Keratinocyte (primary cell): ENCODE data around the gene SOD2. TPM values are rescaled to one million over a fixed set of nuclear protein-coding genes. Genes with fewer than 3 reads are reported as not detected.

Experiments
- DNase-seq: peaks from one replicate; pipeline ENCODE4 v3.0.0-alpha.2; 2011; ENCODE audit warnings: low read depth, missing footprints, low spot score
- FAIRE-seq: peaks from 2 replicates; lab custom pipeline; 2011; peaks lifted over from hg19 to GRCh38; lab: Jason Lieb, UNC
- H2AFZ ChIP-seq: 2 replicates; pipeline ENCODE4 v1.6.0; 2012; ENCODE audit warnings: low read length, control low read depth, inconsistent platforms; ENCODE audit not compliant: control insufficient read depth
- H3K27ac ChIP-seq: 2 replicates; pipeline ENCODE4 v1.5.1; 2011; ENCODE audit warnings: low read length; ENCODE audit not compliant: control insufficient read depth, insufficient read depth
- H3K27me3 ChIP-seq: 3 replicates; pipeline ENCODE4 v1.6.0; 2011; ENCODE audit warnings: low read length; ENCODE audit not compliant: control insufficient read depth, insufficient read depth; ENCODE audit errors: extremely low read depth
- H3K36me3 ChIP-seq, 2 experiments: 2 replicates in 1 of 2; 3 replicates in 1 of 2; pipeline ENCODE4 v1.5.1; 2011; ENCODE audit warnings: low read length in 2 of 2, mild to moderate bottlenecking in 1 of 2; ENCODE audit not compliant: control insufficient read depth in 2 of 2, insufficient read depth in 2 of 2; ENCODE audit errors: extremely low read depth in 1 of 2
- H3K4me1 ChIP-seq: 3 replicates; pipeline ENCODE4 v1.5.1; 2011; ENCODE audit warnings: low read length; ENCODE audit not compliant: control insufficient read depth, insufficient read depth; ENCODE audit errors: extremely low read depth
- H3K4me2 ChIP-seq: 3 replicates; pipeline ENCODE4 v1.6.0; 2011; ENCODE audit warnings: low read depth, low read length; ENCODE audit not compliant: control insufficient read depth, insufficient read depth; ENCODE audit errors: extremely low read depth
- H3K4me3 ChIP-seq, 3 experiments: fragments of 200-600 bp in 1 of 3; sonication (generic) in 1 of 3; 2 replicates in 2 of 3; 3 replicates in 1 of 3; pipeline ENCODE4 v1.5.1; 2011 to 2016; ENCODE audit warnings: low read length in 3 of 3, mild to moderate bottlenecking in 3 of 3, control low read depth in 2 of 3, inconsistent platforms in 1 of 3, low read depth in 1 of 3, mixed read lengths in 1 of 3, mixed run types in 1 of 3, moderate library complexity in 1 of 3; ENCODE audit not compliant: control insufficient read depth in 2 of 3, insufficient read depth in 2 of 3; ENCODE audit errors: extremely low read depth in 1 of 3
- H3K79me2 ChIP-seq: 2 replicates; pipeline ENCODE4 v1.6.0; 2012; ENCODE audit warnings: low read length; ENCODE audit not compliant: control insufficient read depth, insufficient read depth
- H3K9ac ChIP-seq: 3 replicates; pipeline ENCODE4 v1.6.0; 2011; ENCODE audit warnings: low read length; ENCODE audit not compliant: control insufficient read depth, insufficient read depth; ENCODE audit errors: extremely low read depth
- H3K9me1 ChIP-seq: 3 replicates; pipeline ENCODE4 v1.6.0; 2011; ENCODE audit warnings: low read length; ENCODE audit not compliant: control insufficient read depth, insufficient read depth; ENCODE audit errors: extremely low read depth
- H3K9me3 ChIP-seq: 2 replicates; pipeline ENCODE4 v1.5.1; 2012; ENCODE audit warnings: low read depth, low read length; ENCODE audit not compliant: control insufficient read depth
- H4K20me1 ChIP-seq: 3 replicates; pipeline ENCODE4 v1.6.0; 2011; ENCODE audit warnings: low read length; ENCODE audit not compliant: control insufficient read depth, insufficient read depth; ENCODE audit errors: extremely low read depth
- EZH2 ChIP-seq: IDR thresholded peaks from one replicate; pipeline ENCODE4 v1.6.1; 2012; ENCODE audit warnings: inconsistent platforms, mild to moderate bottlenecking, low read length, moderate library complexity
- dilution Hi-C: fragments of 300-500 bp; cut with MboI; formaldehyde crosslinking; loops from one replicate; pipeline ENCODE4 v1.7.0; 2020; ENCODE audit warnings: low sequenced_read_pairs; ENCODE audit not compliant: extremely low pct_ligation_motif_present
- polyA plus RNA-seq, 5 experiments: library from polyadenylated mRNA; depleted of rRNA in 3 of 5; stranded (reverse) in 3 of 5; stranded (forward) in 1 of 5; unstranded in 1 of 5; fragments of >200 nt; gene quantifications; 1 replicate in 1 of 5; 2 replicates in 3 of 5; 3 replicates in 1 of 5; pipeline versions ENCODE4 v1.2.1 to v1.2.3, GENCODE V29; 2011 to 2012; ENCODE audit warnings: missing spikeins in 2 of 5, low read depth in 1 of 5, low replicate concordance in 1 of 5
- TF ChIP-seq, protein P1 (sequence below), 3 experiments: IDR thresholded peaks in 1 of 3; conservative IDR thresholded peaks in 1 of 3; optimal IDR thresholded peaks in 1 of 3; 2 replicates in 2 of 3; 3 replicates in 1 of 3; pipeline versions ENCODE3 to v1.5.1; 2011; ENCODE audit warnings: low read length in 3 of 3, mild to moderate bottlenecking in 3 of 3, moderate library complexity in 2 of 3, control low read depth in 1 of 3, inconsistent platforms in 1 of 3; ENCODE audit not compliant: insufficient read depth in 2 of 3; ENCODE audit errors: extremely low read depth in 1 of 3

The SOD2 gene
- polyA plus RNA-seq, 1 donor (not counting 4 experiments of a cell fraction or from before 2014, with no cell fraction given): 41.9 TPM

- Histone ChIP-seq H3K79me2 (peaks cover 20% of the 10 kb centered on the region), H3K4me2 (no peak overlapping the region), H3K27me3 (no peaks in the 10 kb centered on the region), H3K9ac (no peak overlapping the region), H3K4me3 (no peak overlapping the region), H4K20me1 (no peaks in the 10 kb centered on the region), H2AFZ (no peak overlapping the region), H3K4me1 (peaks cover 21% of the 10 kb centered on the region), H3K27ac (no peak overlapping the region), H3K9me3 (no peaks in the 10 kb centered on the region), H3K9me1 (no peaks in the 10 kb centered on the region), H3K36me3 (peaks cover 1 to 12% of the 10 kb centered on the region in 2 experiments)
- TF ChIP-seq, protein P1, sequence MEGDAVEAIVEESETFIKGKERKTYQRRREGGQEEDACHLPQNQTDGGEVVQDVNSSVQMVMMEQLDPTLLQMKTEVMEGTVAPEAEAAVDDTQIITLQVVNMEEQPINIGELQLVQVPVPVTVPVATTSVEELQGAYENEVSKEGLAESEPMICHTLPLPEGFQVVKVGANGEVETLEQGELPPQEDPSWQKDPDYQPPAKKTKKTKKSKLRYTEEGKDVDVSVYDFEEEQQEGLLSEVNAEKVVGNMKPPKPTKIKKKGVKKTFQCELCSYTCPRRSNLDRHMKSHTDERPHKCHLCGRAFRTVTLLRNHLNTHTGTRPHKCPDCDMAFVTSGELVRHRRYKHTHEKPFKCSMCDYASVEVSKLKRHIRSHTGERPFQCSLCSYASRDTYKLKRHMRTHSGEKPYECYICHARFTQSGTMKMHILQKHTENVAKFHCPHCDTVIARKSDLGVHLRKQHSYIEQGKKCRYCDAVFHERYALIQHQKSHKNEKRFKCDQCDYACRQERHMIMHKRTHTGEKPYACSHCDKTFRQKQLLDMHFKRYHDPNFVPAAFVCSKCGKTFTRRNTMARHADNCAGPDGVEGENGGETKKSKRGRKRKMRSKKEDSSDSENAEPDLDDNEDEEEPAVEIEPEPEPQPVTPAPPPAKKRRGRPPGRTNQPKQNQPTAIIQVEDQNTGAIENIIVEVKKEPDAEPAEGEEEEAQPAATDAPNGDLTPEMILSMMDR (optimal IDR thresholded peaks at IDR 0.05 in 1 of 3, IDR thresholded peaks at IDR 0.05 in 1 of 3, conservative IDR thresholded peaks at IDR 0.05 in 1 of 3; ENCODE audit: extremely low read depth in 1 of 3, insufficient read depth in 2 of 3, low read length in 3 of 3): no peak
- TF ChIP-seq EZH2: no peak
- dilution Hi-C loops: no loop called here
- FAIRE-seq (no peak), DNase-seq (no peak)
These were observed 4.0 kb downstream of the SOD2 start for GRCh38 chr6:159689001-159689400.

GRCh38 chr6:159688266-159688905, 4.7 kb downstream of the SOD2 start:
- no peak for FAIRE-seq
- no peak for DNase-seq
- dilution Hi-C loops: no loop called here
- H3K4me2 ChIP-seq: no peak overlapping the region
- H4K20me1 ChIP-seq: no peaks in the 10 kb centered on the region
- no peaks in the 10 kb centered on the region for H3K27me3 ChIP-seq
- H3K9me3 ChIP-seq: no peaks in the 10 kb centered on the region
- peaks cover 20% of the 10 kb centered on the region for H3K79me2 ChIP-seq
- H3K9ac ChIP-seq: no peak overlapping the region
- TF ChIP-seq EZH2: no peak
- TF ChIP-seq, protein P1 (optimal IDR thresholded peaks at IDR 0.05 in 1 of 3, IDR thresholded peaks at IDR 0.05 in 1 of 3, conservative IDR thresholded peaks at IDR 0.05 in 1 of 3; ENCODE audit: extremely low read depth in 1 of 3, insufficient read depth in 2 of 3, low read length in 3 of 3): no peak
- H2AFZ ChIP-seq: no peak overlapping the region
- H3K9me1 ChIP-seq: no peaks in the 10 kb centered on the region
- peaks cover 16% of the 10 kb centered on the region for H3K4me1 ChIP-seq
- H3K36me3 ChIP-seq: peaks cover 1 to 12% of the 10 kb centered on the region in 2 experiments
- H3K4me3 ChIP-seq: no peak overlapping the region
- no peak overlapping the region for H3K27ac ChIP-seq
